ENCODE data around the gene CBX6.

DNA sequence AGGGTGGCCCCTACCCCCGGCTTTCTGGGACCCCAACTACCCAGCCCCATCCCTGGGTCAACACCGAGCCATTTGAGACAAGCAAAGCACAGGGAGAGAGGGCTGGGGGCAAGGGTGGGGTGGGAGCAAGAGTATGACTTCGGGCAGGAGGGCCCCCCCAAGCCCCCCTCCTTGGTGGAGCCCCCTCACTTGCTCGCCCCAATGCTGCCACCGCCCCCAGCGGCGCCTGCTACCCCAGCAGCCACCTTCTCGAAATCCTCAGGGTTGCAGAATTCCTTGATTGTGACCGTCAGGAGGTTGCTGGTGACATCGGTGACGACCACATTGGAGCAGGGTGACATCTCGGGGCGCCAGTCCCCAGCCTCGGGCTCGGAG is 6.0 kb downstream of the CBX6 start:
- TF ChIP-seq CEBPB (IDR thresholded peaks at IDR 0.05; ENCODE audit: low read depth) (no peak), POLR2A (IDR thresholded peaks at IDR 0.05; ENCODE audit: borderline replicate concordance, extremely low read depth, insufficient read depth, insufficient read length) (no peak), SP1 (IDR thresholded peaks at IDR 0.05; ENCODE audit: low read depth) (no peak), POLR2AphosphoS5 (IDR thresholded peaks at IDR 0.05; ENCODE audit: low read depth, low read length) (no peak)
- TF ChIP-seq, protein P1, sequence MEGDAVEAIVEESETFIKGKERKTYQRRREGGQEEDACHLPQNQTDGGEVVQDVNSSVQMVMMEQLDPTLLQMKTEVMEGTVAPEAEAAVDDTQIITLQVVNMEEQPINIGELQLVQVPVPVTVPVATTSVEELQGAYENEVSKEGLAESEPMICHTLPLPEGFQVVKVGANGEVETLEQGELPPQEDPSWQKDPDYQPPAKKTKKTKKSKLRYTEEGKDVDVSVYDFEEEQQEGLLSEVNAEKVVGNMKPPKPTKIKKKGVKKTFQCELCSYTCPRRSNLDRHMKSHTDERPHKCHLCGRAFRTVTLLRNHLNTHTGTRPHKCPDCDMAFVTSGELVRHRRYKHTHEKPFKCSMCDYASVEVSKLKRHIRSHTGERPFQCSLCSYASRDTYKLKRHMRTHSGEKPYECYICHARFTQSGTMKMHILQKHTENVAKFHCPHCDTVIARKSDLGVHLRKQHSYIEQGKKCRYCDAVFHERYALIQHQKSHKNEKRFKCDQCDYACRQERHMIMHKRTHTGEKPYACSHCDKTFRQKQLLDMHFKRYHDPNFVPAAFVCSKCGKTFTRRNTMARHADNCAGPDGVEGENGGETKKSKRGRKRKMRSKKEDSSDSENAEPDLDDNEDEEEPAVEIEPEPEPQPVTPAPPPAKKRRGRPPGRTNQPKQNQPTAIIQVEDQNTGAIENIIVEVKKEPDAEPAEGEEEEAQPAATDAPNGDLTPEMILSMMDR (IDR thresholded peaks at IDR 0.05 in 2 of 3, conservative IDR thresholded peaks at IDR 0.05 in 1 of 3; ENCODE audit: borderline replicate concordance in 1 of 3, insufficient read depth in 1 of 3, low read depth in 2 of 3, low read length in 2 of 3): no peak
- TF ChIP-seq, protein P2, sequence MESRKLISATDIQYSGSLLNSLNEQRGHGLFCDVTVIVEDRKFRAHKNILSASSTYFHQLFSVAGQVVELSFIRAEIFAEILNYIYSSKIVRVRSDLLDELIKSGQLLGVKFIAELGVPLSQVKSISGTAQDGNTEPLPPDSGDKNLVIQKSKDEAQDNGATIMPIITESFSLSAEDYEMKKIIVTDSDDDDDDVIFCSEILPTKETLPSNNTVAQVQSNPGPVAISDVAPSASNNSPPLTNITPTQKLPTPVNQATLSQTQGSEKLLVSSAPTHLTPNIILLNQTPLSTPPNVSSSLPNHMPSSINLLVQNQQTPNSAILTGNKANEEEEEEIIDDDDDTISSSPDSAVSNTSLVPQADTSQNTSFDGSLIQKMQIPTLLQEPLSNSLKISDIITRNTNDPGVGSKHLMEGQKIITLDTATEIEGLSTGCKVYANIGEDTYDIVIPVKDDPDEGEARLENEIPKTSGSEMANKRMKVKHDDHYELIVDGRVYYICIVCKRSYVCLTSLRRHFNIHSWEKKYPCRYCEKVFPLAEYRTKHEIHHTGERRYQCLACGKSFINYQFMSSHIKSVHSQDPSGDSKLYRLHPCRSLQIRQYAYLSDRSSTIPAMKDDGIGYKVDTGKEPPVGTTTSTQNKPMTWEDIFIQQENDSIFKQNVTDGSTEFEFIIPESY (IDR thresholded peaks at IDR 0.05; ENCODE audit: extremely low read depth, insufficient replicate concordance, low read length): no peak

All from HCT116 (cell line).